Pancreas (tissue), 10 donors: Measurements from ENCODE around the gene B3GAT1. TPM values are rescaled to one million over a fixed set of nuclear protein-coding genes. Genes with fewer than 3 reads are reported as not detected.

Source experiments
- ATAC-seq, 4 donors: fragments of 200-7000 bp; cut with Tn5 transposase; one replicate each; pipeline versions ENCODE4 v1.8.0 to v1.9.1; 2020; ENCODE audit warnings: mild to moderate bottlenecking in 4 of 4, moderate library complexity in 4 of 4
- DNase-seq, 6 donors: peaks; one replicate each; pipeline ENCODE4 v3.0.0-alpha.2; 2020
- FAIRE-seq: peaks from 2 replicates; lab custom pipeline; 2012; peaks lifted over from hg19 to GRCh38; lab: Jason Lieb, UNC
- H3K27ac ChIP-seq, 4 donors: fragments of 200-600 bp; sonication (generic); 1 replicate in 3 of 4; 2 replicates in 1 of 4; pipeline versions ENCODE4 v1.5.0 to v1.8.0; 2020
- H3K27me3 ChIP-seq, 4 donors: fragments of 200-600 bp; one replicate each; pipeline ENCODE4 v1.8.0; 2021
- H3K36me3 ChIP-seq, 3 donors: fragments of 200-600 bp; sonication (generic) in 1 of 3; one replicate each; pipeline versions ENCODE4 v1.5.0 to v1.8.0; 2020 to 2021
- H3K4me1 ChIP-seq, 3 donors: fragments of 200-600 bp; one replicate each; pipeline ENCODE4 v1.8.0; 2021
- H3K4me3 ChIP-seq, 4 donors: fragments of 200-600 bp; sonication (generic) in 2 of 4; one replicate each; pipeline versions ENCODE4 v1.5.0 to v1.8.0; 2020 to 2021
- H3K9me3 ChIP-seq, 4 donors: fragments of 200-600 bp; one replicate each; pipeline ENCODE4 v1.8.0; 2021
- CTCF ChIP-seq, 4 donors: fragments of 200-600 bp; sonication (generic) in 3 of 4; IDR thresholded peaks; one replicate each; pipeline versions ENCODE4 v1.5.0 to v1.8.0; 2021; ENCODE audit warnings: antibody characterized with exemption in 4 of 4
- whole genome bisulfite sequencing, 2 donors: extraction: QIAGEN DNeasy Blood & Tissue Kit; methylation state at CpG; one replicate each; pipeline ENCODE4 v1.1.7; 2013; 5-methylcytosine and 5-hydroxymethylcytosine counted together
- intact Hi-C, 3 donors: fragments of 100-400 bp; cut with DNase I; formaldehyde crosslinking; loops; one replicate each; pipeline versions ENCODE4 v1.11.1 to v1.14.2; 2022
- polyA plus RNA-seq, 2 donors: library from polyadenylated mRNA; stranded (reverse); fragments of 200-250 nt; gene quantifications; one replicate each; pipeline ENCODE4 v1.2.3, GENCODE V29; 2013
- total RNA-seq, 6 donors: library from RNA; stranded (reverse); fragmentation: NEBNext Ultra II Directional in 4 of 6; extraction: Animal tissue kit (Norgen Biotek cat#: 25700) in 4 of 6; gene quantifications; one replicate each; pipeline versions ENCODE4 v1.2.1 to v1.2.4, GENCODE V29; 2021 to 2023
- donor health status: healthy with polysubstance abuse.
- donor health status: DM: no; HTN: no; CAD: no; lungs with moderate emphysema.
- donor health status: DM: no; HTN: no; CAD: no.
- donor health status: control.
- donor health status: control.
- donor health status: Bipolar disorder and iron deficiency.
- donor health status: DM: yes; HTN: yes; CAD: no.
- donor health status: DM: no; HTN: no; CAD: no.
- donor health status: DM: no; HTN: no; CAD: no.
- donor health status: DM: yes; HTN: yes; CAD: no.

B3GAT1 gene
- total and polyA plus RNA-seq, 8 donors, result 0.08 to 1.3 (median 0.20) TPM

- no peak for TF ChIP-seq CTCF (IDR thresholded peaks at IDR 0.05)
- Histone ChIP-seq H3K27ac (no peak overlapping the region), H3K4me1 (no peaks in the 10 kb centered on the region), H3K36me3 (no peaks in the 10 kb centered on the region), H3K27me3 (no peaks in the 10 kb centered on the region), H3K4me3 (no peak overlapping the region), H3K9me3 (no peaks in the 10 kb centered on the region)
- DNase-seq (no peak), FAIRE-seq (no peak), ATAC-seq (no peak)
- WGBS, 2 donors, result 90 to 91% methylated on average over 58 to 68 of the region's 68 CpGs
- intact Hi-C loops, result no loop called here
Measured at GRCh38 chr11:134341805-134342571, 70.1 kb downstream of the B3GAT1 start.

- 92 to 99% methylated on average over 11 of the region's 11 CpGs for WGBS, 2 donors
- no peak for ATAC-seq
- H3K4me3 ChIP-seq, result no peak overlapping the region
Measured at GRCh38 chr11:134340354-134340964, 71.6 kb downstream of the B3GAT1 start.

GRCh38 chr11:134339756-134340155 is 72.3 kb downstream of the B3GAT1 start:
- no peak for TF ChIP-seq CTCF (IDR thresholded peaks at IDR 0.05)
- Histone ChIP-seq H3K36me3 (no peaks in the 10 kb centered on the region), H3K4me1 (no peaks in the 10 kb centered on the region), H3K27ac (no peak overlapping the region), H3K27me3 (no peaks in the 10 kb centered on the region), H3K9me3 (no peaks in the 10 kb centered on the region), H3K4me3 (no peak overlapping the region)
- WGBS, 2 donors, result 87 to 92% methylated on average over 4 of the region's 4 CpGs
- ATAC-seq, result peak in 1 of 4 donors; percentile 34
- no peak for DNase-seq
- FAIRE-seq, result no peak
- intact Hi-C loops, result no loop called here

More at GRCh38 chr11:134340354-134340964, 71.6 kb downstream of the B3GAT1 start:
- FAIRE-seq, result no peak
- Histone ChIP-seq H3K27me3 (no peaks in the 10 kb centered on the region), H3K27ac (no peak overlapping the region), H3K4me1 (no peaks in the 10 kb centered on the region), H3K9me3 (no peaks in the 10 kb centered on the region), H3K36me3 (no peaks in the 10 kb centered on the region)
- no peak for TF ChIP-seq CTCF (IDR thresholded peaks at IDR 0.05)
- intact Hi-C loops, result no loop called here
- no peak for DNase-seq

- FAIRE-seq (no peak), ATAC-seq (no peak), DNase-seq (no peak)
Measured at GRCh38 chr11:134338654-134339053, 73.4 kb downstream of the B3GAT1 start.

More at GRCh38 chr11:134338654-134339053, 73.4 kb downstream of the B3GAT1 start:
- Histone ChIP-seq H3K27me3 (no peaks in the 10 kb centered on the region), H3K4me1 (no peaks in the 10 kb centered on the region), H3K27ac (no peak overlapping the region), H3K36me3 (no peaks in the 10 kb centered on the region), H3K9me3 (no peaks in the 10 kb centered on the region), H3K4me3 (no peak overlapping the region)
- intact Hi-C loops, result no loop called here
- TF ChIP-seq CTCF (IDR thresholded peaks at IDR 0.05), result no peak
- 92 to 93% methylated on average over 7 of the region's 7 CpGs for WGBS, 2 donors
